NCI-H2029 treated with DMSO at 0.1 percent for 48 hours (cell line): Measurements from ENCODE around the gene UGT1A8.
"Not testable (repeated sequence)": the region's sequence is repeated elsewhere in the genome, so short reads cannot be mapped to it uniquely, and the experiment has no call there.

Source experiments
- DNase-seq: peaks from one replicate; lab custom pipeline; 2025; lab: John Stamatoyannopoulos, UW

The UGT1A8 gene

DNA sequence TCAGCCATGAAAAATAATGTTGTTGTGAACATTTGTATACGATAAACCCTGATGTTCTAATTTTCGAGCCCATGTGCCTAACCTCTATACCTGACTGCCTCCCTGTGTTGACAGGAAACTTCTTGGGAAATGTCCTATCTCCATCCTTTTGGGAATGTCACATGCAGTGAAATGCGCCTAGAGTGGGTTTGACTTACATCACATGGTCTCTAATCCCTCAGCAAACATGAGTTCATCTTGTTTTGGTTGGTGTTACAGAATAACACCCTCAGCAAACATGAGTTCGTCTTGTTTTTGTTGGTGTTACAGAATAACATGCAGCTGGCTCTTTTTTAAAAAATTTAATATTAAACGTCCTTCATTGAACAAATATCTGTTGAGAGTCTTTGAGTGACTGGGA lies 70.9 kb downstream of the UGT1A8 start:
- no peak for DNase-seq

DNA sequence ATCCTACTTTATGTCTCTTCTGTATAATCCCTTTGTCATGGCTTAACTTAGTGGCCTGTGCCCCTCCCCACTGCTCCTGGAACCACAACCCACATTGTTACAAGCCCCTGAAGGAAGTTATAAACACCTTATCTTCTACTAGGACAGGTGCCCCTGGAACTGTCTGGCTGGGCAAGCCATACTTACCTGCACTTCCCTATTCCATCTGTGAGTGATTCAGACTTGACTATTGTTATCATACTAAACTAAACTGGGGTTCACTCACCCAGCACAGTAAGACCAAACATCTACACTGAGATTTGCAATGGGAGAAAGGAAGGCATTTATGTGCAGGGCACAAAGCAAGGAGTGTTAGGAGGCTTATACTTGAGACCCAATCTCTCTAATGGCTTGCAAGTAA lies 71.6 kb downstream of the UGT1A8 start:
- DNase-seq, result no peak

DNA sequence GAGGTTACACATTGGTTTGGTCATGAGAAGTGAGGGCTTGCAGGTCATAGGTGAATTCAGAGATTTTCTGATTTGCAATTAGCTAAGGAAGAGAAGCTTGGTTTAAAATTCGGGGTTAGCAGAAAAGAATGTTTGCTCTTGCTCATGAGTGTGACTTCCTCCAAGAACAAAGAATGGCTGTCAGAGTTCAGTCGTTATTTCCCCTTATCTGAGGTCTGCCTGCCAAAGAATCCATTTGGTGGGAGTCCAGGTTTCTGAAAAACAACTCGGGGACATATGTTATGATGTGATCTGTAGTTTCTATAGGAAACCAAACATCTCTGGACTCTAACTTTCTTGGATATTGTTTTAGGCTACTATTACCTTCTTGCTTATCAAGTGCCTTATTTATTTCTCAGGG lies 72.1 kb downstream of the UGT1A8 start:
- DNase-seq, result no peak

DNA sequence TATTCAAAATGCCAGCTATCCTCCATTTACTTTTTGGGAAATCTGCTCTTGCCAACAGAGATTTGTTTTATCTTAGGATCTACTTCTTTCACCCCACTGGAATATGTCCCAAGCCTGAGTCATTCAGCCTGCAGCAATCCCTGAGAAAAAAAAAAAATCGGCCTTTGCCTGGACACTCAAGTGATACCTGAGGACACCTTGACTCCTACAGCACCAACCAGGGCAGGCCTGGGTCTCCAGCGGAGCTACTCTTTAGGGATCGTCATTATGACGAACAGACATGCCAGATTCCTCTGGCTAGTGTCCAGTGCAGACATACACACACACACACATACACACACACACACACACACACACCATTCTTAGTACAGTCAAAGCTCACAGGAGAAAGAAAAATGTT lies 73.0 kb downstream of the UGT1A8 start:
- no peak for DNase-seq

DNA sequence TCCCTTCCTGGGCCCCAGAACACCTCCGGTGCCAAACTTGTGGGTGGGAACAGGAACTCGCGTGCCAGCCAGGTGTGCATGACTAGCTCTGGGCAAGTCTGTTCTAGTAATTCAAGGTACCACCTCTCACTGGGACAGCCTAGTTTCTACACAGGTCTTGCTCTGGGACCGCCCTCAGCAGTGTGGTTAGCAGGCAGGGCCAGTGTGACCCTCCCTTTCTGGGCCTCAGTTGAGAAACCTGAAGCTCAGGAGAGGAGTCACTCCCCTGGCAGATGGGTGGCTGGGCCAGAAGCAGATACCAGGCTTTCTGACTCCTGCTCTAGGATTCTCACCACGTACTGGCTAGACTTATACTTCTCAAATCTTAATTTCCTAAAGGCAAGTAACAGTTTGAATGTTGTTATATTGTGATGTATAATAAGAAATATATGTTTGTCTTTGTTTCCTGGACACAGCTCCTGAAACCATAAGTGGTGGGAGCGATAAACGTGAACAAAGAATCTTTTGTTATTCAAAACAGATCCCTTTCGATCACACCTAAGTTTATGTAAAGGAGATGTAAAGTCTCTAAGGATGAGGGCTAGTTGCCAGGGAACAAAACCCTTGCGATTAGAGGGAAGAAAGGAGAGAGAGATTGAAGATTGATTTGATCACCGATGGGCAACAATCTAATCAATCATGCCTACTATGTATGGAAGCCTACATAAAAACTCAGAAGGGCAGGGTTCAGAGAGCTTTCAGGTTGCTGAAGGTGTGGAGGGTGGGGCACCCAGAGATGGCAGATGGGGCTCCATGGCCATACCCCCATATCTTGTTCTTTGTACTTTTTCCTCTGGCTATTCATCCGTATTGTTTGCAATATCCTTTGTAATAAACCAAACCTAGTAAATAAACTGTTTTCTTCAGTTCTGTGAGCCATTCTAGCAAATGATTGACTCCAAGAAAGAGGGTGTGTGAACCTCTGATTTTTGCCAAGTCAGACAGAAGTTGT lies 74.3 kb downstream of the UGT1A8 start:
- no peak for DNase-seq

DNA sequence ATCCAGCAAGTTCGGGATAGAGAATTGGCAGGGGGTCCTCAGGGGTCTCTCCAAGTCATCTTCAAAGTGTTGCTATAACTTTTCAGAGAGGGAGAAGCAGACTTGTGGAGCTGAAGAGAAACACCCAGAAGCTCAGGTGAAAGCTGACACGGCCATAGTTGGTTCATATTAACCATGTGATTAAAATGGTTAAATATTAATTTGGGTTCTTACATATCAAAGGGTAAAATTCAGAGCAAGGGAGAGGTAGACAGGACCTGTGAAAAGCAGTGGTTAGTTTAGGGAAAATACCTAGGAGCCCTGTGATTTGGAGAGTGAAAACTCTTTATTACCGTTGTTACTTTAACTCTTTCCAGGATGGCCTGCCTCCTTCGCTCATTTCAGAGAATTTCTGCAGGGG lies 75.2 kb downstream of the UGT1A8 start, which contains the start of gene UGT1A6:
Gene UGT1A6, plus strand, starts transcription at position 243 of the 400 bp plus-strand sequence. Its CDS starts 115 bp downstream, at position 358.
- no peak for DNase-seq

DNA sequence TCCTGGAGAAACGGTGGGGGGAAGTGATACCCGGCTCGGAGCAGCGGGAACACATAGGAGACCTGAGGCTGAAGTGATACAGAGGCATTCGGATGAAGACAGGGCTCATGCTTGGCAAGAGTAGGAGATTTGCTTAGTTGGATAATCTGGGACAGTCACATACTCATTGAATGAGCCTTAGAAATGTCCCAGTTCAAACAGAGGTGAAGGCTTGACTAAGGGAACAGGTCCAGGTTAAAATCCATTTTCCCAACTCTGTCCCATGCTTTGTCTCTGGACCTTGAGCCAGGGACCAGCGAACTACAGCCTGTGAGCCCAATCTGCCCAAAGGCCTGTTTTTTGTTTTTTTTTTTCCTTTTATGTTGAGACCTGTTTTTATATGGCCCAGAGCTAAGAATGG lies 76.5 kb downstream of the UGT1A8 start:
- DNase-seq, result no peak

DNA sequence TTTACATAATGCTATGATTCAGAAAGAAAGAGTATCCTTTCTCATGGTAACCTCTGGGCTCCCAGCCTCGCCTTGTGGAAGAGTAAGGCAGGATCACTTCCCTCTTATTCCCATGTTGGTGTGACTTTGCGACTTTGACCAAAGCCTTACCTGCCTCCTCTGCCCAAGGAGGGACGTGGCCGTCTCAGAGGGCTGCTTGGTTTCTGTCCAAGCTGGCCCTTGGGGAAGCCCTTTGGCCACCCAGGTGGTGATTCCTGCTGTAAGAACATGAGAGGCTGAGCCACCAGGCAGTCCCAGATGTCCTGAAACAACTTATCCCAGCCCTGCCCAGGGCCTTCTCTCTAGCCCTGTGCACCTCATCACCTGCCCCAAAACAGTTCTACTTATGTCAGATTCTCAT lies 81.3 kb downstream of the UGT1A8 start:
- DNase-seq, result no peak

DNA sequence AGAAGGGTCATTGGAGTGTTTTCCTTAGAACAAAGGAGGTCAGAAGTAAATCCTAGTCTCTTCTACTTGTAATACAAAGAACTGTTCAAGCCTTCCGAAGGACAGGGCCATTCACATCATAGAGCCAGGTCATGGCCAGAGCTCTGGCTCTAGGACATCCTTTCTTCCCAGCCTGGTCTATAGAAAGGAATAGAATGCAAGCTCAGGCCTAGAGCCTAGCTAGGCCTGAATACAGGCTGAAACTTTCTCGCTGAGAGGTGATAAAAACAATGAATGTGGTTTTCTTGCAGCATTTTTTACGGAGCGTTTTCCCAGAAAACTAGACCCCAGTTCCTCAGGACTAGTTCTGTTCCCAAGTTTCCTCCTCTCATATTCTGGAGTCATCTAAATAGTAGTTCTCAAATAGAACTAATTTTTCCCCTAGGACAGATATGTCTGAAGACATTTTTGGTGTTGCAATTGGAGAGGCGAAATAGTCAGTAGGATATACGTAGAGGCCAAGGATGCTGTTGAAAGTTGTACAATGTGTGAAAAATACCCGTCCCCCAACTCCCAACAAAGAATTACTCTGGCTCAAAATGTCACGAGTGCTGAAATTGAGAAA lies 82.1 kb downstream of the UGT1A8 start:
- no peak for DNase-seq

DNA sequence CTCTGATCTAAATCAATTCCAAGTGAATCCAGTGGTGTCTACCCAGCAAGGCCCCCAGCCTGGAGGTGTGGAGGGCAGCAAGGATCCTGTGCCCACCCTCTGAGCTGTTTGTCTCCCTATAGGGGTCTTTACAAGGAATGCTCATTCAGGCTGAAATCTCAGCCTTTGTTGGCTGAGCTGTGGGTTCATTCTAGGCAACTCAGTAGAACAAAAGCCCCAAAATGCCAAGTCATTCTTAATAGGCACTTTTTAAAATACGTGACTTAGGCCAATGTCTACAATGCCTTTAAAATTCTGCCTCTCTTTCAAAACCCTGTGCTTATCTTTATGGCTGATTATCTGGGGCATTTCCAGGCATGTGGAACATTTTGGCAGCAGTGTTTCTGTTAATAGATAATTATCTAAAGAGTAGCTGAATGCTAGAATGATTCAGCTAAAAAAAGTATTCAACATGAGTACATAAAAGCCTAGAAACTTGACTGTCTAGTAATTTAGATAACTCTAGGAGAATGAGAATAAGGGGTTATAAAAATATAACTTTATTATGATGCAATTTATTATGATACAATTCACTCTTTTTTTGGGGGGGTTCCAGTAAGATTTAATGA lies 82.7 kb downstream of the UGT1A8 start:
- no peak for DNase-seq

DNA sequence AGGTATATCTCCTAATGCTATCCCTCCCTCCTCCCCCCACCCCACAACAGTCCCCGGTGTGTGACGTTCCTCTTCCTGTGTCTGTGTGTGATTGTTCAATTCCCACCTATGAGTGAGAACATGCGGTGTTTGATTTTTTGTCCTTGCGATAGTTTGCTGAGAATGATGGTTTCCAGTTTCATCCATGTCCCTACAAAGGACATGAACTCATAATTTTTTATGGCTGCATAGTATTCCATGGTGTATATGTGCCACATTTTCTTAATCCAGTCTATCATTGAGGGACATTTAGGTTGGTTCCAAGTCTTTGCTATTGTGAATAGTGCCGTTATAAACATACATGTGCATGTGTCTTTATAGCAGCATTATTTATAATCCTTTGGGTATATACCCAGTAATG lies 83.4 kb downstream of the UGT1A8 start:
- DNase-seq, result not testable (repeated sequence)

DNA sequence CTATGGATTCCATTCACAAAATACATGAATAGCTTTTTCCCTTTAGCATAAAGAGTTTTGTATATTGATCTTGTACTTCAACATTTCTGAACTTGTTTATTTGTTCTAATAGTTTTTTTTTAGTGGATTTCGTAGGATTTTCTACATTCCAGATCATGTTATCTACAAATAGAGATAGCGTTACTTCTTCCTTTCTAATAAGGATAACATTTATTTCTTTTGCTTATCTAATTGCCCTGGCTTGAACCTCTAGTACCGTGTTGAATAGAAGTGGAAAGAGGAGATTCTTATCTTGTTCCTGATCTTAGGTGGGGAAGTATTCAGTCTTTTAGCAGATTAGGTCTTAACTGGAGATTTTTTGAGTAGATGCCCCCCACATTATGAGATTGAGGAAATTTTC lies 84.8 kb downstream of the UGT1A8 start:
- DNase-seq, result no peak

DNA sequence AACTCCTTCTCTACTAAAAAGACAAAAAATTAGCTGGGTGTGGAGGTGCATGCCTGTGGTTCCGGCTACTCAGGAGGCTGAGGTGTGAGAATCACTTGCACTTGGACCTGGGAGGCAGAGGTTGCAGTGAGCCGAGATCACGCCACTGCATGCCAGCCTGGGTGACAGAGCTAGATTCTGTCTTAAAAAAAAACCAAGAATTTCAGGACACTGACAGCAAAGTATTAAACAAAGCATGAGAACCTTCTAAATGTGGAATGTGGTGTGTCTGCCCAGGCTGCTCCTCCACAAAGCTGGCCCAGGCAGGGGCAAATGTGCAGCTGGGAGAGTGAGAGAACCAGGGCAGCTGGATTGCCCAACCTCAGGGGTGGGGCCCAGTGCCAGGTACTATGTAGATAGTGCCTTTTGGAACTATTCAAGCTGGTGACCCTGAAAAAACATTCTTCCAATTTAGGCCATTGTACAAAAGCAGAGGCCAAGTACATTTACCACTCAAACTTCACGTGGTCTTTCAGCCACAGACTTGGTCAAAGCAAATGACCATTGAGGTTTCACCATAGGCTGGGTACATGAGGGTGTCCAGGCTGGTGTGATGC lies 88.6 kb downstream of the UGT1A8 start:
- no peak for DNase-seq

DNA sequence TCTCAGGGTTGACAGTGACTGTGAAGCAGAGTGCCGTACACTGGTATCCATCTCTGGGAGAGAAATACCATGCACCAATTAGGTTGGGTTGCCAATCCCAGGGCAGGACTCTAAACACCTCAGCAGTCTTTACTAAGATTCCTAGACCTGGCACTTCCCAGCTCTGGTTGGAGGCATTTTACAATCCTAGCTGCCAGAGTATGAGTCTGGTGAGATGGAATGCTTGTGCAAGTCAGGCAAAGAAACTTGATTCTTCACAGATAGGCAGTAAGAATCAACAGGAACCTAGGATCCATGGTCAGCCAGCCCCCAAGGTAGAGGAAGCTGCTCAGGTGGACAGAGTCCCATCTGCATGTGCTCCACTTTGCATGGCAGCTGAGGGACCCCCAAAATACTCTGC lies 89.3 kb downstream of the UGT1A8 start:
- no peak for DNase-seq

DNA sequence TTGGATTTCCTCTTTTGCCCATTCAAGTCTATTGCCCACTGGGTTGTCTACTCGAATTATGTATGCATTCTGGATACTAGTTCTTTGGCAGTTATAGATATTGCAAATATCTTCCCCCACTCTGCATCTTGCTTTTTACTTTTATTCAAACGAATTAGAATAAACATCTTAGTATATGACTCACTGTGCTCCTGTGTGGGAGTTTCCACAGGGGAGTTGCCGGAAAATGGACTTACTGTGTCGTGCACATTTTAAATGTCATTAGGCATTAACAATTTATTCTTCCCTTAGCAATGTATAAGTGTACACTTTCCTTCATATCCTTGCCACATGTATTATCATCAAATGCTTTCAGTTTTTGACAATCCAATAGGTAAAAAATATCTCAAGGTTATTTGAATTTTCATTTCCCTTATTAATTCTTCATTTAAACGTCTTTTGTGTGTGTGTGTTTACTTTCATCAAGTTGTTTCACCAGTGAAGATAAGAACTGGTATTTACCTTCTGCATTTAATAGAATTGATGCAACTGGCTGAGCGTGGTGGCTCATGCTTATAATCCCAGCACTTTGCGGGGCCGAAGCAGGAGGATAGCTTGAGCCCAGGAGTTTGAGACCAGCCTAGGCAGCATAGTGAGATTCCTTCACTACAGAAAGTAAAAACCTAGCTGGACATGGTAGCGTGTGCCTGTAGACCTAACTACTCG lies 90.7 kb downstream of the UGT1A8 start:
- DNase-seq, result no peak

DNA sequence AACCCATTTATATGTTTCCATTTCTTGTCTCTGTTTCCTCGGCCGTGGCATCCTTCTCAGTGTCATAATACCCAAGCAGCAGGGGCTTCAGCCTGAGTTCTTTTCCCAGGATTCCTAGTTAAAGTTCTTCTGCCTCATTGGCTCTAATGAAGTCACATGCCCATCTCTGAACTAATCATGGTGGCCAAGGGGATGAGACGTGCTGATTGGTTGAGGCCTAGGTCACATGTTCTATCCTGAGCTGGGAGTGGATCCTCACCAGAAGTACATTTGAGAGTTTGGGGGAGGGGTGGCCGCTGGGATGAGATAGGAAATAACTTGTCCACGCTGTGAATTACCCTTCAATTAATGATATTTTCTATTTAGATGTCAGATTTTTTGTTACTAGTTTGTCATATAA lies 91.5 kb downstream of the UGT1A8 start:
- no peak for DNase-seq

DNA sequence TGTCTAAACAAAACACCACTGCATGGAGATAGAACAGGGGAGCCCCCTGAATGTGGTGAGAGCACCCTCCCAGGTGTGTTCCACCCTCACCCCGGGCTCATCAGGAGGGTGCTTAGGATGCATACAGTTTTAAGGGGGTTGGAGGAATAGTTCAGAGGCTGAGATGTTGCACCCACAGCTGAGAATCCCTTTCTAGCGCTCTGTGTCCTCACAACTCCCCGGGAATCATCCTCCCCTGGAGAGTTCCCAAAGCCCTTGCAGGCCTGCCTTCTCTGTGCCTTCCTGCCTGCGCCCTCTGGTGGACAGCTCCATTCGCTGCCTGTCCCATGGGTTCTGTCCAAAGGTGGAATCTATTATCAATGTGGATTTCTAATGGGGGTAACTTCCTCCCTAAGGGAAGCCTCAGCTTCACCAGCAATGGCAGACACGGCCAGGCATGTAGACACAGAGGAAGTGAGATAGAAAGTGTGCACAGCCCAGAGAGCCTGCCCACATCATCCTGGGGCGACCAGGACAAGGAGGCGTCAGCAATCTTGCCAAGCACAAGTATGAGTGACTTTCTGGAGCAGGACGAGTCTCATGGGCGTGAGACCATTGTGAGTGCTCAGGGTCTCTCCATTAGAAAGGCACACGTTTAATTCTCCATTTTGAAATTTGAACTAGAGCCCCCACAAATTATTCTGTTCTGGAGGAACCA lies 94.0 kb downstream of the UGT1A8 start:
- DNase-seq, result peak; percentile 27

DNA sequence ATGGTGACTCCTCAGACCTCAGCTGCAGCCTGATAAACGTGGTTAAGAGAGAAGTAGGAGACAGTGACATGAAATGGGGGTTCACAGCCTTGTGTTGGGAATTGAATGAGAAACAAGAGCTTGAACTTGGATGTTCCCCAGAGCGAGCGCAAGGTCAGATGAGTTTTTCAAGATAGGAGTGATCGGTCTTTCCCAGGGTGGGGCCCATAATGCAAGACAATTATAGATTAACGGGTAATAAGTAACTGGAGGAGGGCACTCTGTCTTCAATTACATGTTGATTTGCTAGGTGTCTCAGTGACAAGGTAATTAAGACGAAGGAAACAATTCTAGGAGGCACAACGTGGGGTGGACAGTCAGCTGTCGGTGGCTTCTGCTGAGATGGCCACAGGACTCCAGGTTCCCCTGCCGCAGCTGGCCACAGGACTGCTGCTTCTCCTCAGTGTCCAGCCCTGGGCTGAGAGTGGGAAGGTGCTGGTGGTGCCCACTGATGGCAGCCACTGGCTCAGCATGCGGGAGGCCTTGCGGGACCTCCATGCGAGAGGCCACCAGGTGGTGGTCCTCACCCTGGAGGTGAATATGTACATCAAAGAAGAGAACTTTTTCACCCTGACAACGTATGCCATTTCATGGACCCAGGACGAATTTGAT lies 95.3 kb downstream of the UGT1A8 start, which contains the start of gene UGT1A5:
Gene UGT1A5, plus strand, starts transcription at position 297 of the 651 bp plus-strand sequence. Its CDS starts 85 bp downstream, at position 382.
- no peak for DNase-seq

DNA sequence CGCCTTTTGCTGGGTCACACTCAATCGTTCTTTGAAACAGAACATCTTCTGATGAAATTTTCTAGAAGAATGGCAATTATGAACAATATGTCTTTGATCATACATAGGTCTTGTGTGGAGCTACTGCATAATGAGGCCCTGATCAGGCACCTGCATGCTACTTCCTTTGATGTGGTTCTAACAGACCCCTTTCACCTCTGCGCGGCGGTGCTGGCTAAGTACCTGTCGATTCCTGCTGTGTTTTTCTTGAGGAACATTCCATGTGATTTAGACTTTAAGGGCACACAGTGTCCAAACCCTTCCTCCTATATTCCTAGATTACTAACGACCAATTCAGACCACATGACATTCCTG lies 95.8 kb downstream of the UGT1A8 start:
- no peak for DNase-seq

DNA sequence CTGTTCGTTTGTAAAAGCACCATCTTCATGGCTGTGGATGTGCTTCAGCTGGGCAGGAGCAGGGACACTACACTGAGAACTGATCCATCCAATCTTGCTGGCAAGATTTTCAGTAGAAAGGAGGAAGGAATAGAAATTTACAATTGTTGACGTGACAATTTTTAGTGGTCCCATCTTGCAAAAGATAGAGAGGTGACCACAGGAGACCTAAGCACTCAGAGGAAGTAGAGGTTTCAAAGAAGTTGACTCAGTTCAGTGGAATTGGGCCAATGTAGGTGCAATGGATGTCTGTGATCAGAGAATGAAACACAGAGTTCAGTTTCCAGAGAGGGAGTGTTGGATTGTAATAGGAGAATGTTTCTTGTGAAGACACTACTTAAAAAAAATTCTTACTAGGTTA lies 96.7 kb downstream of the UGT1A8 start:
- no peak for DNase-seq

DNA sequence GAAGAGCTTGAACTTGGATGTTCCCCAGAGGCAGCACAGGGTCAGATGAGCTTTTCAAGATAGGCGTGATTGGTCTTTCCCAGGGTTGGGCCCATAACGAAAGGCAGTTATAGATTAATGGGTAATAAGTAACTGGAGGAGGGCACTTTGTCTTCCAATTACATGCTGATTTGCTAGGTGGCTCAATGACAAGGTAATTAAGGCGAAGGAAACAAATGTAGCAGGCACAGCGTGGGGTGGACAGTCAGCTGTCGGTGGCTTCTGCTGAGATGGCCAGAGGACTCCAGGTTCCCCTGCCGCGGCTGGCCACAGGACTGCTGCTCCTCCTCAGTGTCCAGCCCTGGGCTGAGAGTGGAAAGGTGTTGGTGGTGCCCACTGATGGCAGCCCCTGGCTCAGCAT lies 101.1 kb downstream of the UGT1A8 start, which contains the start of gene UGT1A4:
Gene UGT1A4, plus strand, starts transcription at position 185 of the 400 bp plus-strand sequence. Its CDS starts 85 bp downstream, at position 270.
- no peak for DNase-seq
